Umbilical cord (tissue), 2 donors: ENCODE data around the gene ARRDC5. TPM values are rescaled to one million over a fixed set of nuclear protein-coding genes. Genes with fewer than 3 reads are reported as not detected.
"Not testable (repeated sequence)": the region's sequence is repeated elsewhere in the genome, so short reads cannot be mapped to it uniquely, and the experiment has no call there.

ENCODE experiments used
- DNase-seq: peaks from one replicate; pipeline ENCODE4 v3.0.0-alpha.2; 2015; ENCODE audit warnings: low spot score
- total RNA-seq: library from RNA; depleted of rRNA; stranded (reverse); fragments of >200 nt; gene quantifications from one replicate; pipeline ENCODE4 v1.2.3, GENCODE V29; 2014; ENCODE audit warnings: low replicate concordance; ENCODE audit not compliant: insufficient read depth

The ARRDC5 gene
- not detected for total RNA-seq

DNA sequence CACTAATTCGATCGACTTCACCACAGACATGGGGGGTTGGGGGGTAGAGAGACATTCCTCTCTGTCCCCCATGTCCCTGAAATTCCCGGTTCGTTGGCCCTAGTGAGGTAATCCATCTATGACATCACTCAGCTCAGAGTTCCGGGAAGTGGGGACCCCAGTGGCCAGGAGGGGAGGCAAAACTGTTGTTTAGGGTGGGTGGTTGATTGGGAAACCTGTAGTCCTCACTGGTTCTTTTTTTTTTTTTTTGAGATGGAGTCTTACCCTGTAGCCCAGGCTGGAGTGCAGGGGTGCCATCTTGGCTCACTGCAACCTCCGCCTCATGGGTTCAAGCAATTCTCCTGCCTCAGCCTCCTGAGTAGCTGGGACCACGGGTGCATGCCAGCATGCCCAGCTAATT, at the start of gene ARRDC5:
TSS of gene ARRDC5 (minus strand) at position 101 of the 400 bp plus-strand sequence. CDS start at position 30, 71 bp downstream.
- no peak for DNase-seq

DNA sequence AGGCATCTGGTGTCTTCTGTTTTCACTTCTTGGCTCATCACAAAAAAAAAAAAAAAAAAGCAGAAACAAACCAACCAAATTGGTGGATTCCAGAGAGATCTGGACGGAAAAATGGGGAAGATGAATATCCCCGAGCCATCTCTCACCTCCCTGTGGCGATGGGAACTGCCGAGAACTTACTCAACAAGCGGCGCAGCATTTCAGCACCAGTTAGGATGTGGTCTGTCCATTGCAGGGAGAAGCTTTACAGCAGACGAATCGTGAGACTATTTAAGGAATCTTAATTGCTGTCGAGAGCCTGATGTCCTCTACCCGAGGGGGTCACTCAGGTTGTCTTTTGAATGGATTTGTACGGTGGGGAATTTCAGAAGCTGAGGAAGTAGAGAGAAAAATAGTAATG, 49.0 kb upstream of the ARRDC5 start:
- no peak for DNase-seq

DNA sequence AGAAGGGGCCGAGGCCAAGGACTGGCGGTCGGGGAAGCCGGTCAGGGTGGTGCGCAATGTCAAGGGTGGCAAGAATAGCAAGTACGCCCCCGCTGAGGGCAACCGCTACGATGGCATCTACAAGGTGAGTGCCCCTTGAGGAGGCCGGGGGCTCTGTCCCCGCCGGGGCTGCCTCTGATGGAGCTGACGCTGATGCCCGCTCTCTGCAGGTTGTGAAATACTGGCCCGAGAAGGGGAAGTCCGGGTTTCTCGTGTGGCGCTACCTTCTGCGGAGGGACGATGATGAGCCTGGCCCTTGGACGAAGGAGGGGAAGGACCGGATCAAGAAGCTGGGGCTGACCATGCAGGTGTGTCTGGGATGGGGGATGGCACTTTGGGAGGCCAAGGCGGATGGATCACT, 48.0 kb upstream of the ARRDC5 start:
- not testable (repeated sequence) for DNase-seq

DNA sequence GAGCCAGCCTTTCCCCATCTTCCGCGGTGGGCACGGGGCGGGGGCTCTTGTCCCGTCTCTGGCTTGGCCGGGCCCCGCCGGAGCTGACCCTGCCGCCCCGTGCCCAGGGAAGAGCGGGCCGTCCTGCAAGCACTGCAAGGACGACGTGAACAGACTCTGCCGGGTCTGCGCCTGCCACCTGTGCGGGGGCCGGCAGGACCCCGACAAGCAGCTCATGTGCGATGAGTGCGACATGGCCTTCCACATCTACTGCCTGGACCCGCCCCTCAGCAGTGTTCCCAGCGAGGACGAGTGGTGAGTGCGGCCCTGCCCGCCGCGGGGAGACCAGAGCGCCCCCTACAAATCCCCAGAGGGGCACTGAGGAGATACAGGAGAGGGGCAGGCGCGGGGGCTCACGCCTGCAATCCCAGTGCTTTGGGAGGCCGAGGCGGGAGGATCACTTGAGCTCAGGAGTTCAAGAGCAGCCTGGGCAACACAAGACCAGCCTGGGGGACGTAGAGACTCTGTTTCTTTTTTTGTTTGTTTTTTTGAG, 39.0 kb upstream of the ARRDC5 start:
- not testable (repeated sequence) for DNase-seq

DNA sequence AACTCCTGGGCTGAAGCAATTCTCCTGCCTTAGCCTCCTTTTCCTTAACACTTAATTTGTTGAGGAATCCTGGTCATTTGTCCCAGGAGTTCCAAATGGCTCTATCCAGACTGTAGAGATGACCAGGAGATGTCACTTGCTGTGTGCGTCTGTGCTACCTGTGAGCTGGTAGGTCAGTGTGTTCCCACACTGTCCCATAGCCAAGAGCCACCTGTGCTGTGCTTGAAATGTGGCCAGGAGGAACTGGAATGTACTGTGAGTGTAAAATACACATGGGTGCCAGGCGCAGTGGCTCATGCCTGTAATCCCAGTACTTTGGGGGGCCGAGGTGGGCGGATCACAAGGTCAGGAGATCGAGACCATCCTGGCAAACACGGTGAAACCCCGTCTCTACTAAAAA, 36.8 kb upstream of the ARRDC5 start:
- DNase-seq = no peak

DNA sequence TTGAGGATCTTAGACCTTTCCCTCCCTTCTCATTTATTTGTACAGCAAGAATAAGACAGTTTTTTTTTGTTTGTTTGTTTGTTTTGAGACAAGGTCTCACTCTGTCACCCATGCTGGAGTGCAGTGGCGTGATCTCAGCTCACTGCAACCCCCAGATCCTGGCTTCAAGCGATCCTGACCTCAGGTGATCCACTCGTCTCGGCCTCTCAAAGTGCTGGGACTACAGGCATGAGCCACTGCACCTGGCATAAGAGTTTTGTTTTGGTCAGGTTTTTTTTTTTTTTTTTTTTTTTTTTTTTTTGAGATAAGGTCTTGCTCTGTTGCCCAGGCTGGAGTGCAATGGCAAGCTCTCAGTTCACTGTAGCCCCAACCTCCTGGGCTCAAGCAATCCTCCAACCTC, 35.8 kb upstream of the ARRDC5 start:
- not testable (repeated sequence) for DNase-seq

DNA sequence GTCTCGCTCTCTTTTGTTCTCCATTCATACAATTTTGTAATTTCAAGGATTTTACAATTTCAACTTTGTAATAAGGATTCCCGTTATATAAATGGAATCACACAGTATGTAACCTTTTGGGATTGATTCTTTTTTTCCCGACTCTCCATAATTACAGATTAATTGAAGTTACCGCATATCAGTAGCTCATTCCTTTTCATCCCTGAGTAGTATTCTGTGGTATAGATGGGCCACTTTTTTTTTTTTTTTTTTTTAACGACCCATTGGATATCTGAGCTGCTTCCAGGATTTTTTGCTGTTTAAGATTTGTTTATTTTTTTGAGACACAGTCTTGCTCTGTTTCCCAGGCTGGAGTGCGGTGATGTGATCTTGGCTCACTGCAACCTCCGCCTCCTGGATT, 34.4 kb upstream of the ARRDC5 start:
- no peak for DNase-seq

DNA sequence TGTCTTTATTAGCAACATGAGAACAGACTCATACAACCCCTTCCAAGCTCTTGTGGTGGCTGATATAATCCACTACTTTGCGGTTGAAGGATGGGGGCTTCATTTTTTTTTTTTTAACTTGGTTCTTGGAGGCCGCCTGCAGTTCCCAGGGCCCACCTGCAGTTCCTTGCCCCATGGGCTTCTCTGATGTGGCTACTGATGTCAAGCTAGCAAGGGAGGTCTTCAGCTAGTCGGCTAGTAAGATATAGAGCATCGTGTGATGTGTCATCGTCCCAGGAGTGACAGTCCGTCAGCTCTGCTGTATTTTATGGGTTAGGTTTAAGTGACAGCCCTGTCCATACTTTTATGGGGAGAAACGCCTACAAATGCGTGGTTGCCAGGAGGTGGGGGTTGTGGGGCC, 32.7 kb upstream of the ARRDC5 start:
- DNase-seq = no peak

DNA sequence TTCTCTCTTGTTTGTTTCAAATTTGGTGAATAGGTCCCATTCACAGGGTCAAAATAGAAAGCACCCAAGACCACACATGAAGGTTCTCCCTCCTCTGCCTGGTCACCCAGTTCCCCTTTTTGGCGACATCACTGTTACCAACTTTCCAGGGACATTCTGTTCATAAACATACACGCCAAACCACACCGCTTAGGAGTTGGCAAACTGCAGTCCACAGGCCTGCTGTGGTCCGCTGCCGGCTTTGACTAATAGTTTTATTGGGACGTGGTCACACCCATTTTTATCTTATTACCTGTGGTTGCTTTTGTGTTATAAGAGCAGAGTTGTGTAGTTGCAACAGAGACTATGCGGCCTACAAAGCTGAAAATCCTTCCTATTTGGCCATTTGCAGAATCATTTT, 30.8 kb upstream of the ARRDC5 start:
- no peak for DNase-seq

DNA sequence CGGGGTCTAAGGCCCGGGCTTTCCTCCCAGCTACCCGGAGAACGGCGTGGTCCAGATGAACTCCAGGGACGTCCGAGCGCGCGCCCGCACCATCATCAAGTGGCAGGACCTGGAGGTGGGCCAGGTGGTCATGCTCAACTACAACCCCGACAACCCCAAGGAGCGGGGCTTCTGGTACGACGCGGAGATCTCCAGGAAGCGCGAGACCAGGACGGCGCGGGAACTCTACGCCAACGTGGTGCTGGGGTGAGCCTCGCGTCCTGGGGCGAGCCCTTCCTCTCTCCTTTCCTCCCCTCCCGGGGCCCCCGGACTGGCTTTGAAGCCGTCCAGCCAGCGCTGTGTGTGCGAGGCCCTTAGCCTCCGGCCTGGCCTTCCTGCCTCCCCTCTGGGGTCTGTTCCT, 30.0 kb upstream of the ARRDC5 start:
- no peak for DNase-seq

DNA sequence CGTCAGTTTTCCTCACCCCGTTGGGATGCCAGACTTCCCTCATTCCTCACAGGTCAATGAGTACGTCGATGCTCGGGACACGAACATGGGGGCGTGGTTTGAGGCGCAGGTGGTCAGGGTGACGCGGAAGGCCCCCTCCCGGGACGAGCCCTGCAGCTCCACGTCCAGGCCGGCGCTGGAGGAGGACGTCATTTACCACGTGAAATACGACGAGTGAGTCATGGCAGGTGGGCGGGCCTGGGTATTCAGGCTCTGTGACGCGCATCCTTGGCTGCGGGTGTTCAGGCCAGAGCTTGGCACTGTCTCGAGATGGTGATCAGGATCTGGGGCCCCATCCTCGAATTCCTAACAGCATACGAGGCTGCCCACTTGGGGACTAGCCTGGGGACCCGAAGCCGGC, 28.0 kb upstream of the ARRDC5 start:
- no peak for DNase-seq

DNA sequence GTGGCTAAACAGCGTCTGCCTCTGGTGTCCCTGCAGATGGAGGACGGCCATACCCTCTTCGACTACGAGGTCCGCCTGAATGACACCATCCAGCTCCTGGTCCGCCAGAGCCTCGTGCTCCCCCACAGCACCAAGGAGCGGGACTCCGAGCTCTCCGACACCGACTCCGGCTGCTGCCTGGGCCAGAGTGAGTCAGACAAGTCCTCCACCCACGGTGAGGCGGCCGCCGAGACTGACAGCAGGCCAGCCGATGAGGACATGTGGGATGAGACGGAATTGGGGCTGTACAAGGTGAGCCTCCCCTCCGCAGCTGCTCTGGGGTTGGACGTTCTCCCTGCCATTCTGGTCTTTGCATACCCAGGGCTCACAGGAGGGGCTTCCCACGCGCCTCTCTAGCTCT, 26.5 kb upstream of the ARRDC5 start:
- no peak for DNase-seq

DNA sequence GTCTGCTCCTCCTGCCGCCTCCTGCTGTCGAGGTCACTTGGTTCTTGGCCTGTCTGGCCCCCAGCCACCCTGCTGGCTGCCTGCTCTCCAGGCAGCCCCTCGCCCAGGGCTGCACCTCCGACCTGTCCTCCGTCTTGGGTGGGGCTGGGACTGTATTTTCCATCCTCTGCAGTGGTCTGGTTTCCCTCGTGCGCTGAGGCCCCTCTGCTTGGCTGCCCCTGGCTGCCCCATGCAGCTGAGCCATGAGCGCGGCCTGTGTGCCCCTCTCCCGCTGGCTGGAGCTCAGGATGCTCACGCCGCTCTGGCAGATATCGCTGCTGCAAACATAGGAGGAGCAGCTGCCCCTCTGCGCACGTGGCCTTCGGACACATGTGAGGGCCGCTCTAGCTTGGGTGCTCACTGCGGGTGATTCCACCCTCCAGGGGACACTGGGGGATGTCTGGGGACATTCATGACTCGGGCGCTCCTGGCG, 20.6 kb upstream of the ARRDC5 start:
- DNase-seq = no peak

DNA sequence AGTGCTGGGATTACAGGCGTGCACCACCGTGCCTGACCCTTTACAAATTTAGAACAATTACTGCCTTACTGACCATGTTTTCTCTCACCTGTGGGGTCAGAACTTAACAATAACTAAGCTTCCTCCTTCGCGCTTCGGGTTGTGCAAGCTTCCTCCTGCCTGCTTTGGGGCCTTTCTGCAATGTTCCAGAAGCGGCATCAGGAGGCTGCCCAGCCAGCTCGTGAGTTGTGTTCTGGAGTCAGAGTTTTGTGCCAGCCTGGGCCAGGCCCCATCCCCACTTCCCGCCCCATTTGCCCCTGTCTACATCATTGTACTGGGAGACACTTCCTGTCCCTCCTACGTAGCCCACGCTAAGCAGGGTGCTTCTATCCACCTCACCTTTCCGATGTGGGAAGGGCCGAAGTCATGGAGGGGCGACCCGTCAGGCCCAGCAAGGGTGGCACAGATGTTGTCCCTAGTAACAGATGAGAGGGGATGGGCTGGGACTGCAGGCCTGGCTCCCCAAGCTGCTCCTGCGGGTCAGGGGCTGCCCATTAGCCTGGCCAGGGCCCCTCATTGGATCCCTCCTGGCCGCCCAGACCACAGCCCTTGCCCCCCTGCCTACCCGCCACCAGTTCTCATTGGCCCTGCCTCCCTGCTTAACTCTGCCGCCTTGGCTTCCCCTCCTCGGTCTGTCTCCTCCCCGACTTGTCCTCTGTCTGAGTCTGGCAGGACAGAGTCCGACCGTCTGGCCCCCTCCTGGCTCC, 20.0 kb upstream of the ARRDC5 start:
- no peak for DNase-seq

DNA sequence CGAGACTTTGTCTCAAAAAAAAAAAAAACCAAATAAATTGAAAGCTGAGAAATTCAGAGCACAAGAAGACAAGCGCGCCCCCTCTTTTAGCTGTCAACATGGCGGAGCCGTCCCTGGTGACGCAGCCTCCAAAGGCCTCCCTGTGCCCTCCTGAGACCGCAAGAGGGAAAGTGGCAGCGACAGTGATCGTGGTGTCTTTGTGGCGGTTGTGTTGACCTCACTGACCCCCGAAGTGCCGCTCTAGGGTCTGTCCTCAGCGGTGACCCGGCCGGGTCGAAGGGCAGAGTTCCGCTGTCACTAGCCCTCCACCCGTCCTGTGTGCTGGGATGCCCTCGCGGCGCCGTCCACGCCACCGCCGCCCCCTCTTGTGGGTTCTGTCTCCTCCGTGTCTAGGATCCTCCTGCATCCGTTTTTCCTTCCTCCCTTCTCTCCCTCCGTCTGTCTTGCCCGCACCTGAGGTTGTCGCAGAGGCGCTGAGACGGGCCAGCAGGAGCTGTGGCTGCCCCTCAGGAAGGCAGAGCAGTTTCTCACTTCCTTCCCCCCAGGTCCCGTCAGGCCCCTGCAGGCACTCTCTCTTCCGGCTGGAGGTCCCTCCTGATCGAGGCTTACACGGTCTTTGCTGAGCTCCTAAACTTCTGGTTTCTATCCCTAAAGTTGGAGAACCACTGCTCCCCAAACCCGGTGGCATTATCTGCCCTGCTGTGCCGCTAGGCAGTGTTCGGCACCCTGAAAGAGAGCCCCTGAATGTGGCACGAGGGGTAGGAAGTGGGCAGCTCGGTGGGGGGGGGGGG, 13.8 kb upstream of the ARRDC5 start:
- no peak for DNase-seq

DNA sequence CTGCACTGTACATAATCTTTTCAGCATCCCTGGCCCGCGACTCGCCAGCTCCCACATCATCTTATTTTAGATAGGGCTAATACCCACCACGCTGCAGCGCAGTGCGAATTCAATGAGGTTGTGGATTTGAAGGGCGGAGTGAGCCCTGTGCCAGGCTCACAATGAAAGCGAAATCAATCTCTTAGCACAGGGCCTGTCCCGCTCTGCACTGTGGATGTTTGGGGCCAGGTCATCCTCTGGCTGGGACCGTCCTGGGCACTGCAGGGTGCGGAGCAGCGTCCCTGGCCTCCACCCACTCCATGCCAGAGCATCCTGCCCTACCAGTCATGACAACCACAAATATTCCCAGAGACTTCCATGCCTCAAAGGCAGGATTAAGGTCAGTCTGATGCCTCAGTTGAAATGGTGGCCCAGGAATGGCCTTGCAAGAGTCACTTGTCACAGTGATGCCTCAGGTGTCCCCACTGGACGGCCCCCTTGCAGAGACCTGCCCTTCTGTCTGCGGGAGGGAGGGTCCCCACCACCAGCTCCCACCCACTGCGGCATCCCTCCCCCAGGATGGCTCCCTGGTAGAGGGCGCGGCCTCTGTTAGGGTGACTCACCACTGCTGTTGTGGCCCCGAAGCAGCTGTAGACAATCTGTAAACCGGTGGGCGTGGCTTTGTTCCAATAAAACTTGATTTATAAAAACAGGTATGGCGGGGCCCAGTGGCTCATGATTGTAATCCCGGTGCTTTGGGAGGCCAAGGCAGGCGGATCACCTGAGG, 12.2 kb upstream of the ARRDC5 start:
- peak; percentile 30 for DNase-seq

DNA sequence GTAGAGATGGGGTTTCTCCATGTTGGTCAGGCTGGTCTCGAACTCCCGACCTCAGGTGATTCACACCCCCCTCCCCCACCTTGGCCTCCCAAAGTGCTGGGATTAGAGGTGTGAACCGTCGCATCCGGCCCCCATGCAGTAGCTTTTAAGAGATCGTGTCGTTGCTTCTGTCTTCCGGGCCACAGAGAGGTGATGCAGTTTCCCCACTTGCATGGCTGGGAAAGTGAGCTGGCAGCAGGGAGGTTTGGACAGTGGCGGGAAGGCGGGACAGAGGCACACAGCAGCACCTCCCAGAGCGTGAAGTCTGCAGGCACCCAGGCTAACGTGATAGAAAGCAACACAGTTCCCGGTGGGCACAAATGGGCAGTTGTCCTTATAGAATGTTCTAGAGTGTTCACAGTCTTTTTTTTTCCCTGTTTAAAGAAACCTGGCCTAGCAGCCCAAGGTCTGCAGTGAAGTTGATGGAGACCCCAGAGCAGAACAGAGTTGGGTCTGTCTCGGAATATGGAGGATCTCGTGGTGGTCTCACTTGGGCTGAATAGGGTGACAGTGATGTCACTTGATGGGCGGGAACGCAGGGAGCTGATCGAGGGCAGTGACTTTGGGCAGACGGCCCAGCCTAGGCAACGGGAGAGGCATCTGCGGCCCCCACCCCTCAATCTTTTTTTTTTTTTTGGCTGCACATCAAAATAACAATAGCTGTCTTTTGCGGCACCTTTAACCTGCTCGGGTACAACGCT, 11.5 kb upstream of the ARRDC5 start:
- no peak for DNase-seq

DNA sequence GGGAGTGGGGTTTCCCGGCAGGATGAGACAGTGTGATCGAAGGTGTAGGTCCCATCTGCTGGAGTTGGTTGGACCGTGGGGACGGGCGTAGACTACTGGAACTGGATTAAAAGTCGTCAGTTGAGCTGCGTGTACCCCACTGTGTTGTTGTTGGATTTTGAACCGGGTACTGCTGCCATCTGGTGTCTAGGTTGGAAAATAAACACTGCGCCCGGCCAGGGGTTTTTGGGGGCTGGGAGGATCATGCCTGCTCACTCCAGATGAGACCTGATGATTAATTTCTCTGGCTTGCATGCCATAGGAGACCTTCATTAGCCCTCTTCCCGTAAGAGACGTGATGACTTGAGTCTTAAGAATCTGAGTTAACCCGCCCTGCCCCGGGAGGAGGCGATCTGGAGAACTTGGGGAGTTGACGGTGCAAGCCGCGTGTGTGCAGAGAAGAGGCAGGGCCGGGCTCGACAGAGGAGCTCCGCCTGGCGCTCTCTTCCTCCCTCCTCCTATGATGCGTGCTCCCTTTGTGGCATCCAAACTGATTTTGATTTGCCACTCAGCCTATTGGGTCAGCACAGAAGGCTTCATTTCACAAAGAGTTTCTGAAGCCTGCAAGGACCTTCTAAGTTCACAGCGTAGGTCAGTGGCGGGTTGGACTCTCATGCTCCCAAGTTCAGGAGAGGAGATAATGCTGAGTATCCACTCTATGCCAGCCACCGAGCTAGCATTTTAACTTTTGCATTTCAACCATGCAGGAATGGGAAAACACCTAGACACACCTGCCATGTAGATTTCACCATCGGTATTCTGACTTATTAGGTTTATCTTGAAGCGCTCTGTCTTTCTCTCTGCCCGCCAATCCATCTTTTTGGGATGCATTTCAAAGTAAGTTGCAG, 9.3 kb upstream of the ARRDC5 start:
- peak; percentile 86 for DNase-seq

DNA sequence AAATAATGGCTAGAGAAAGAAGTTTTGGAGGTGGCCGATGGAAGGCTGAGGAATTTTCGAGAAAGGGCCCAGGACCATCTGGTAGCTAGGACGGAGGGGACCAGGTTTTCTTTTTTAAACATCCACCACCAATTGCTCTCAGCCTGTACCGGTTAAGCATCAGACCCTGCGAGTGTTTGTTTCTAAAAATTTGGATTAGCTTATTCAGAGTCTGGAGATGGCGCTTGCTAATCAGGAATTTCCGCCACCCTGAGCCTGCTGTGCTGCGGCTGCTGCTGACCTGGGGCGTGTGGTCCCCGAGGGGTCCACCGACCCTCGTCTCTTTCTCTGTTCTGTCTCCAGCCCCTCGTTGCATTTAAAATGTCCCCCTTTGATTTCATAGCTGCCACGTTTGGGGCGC, 8.6 kb upstream of the ARRDC5 start:
- no peak for DNase-seq

DNA sequence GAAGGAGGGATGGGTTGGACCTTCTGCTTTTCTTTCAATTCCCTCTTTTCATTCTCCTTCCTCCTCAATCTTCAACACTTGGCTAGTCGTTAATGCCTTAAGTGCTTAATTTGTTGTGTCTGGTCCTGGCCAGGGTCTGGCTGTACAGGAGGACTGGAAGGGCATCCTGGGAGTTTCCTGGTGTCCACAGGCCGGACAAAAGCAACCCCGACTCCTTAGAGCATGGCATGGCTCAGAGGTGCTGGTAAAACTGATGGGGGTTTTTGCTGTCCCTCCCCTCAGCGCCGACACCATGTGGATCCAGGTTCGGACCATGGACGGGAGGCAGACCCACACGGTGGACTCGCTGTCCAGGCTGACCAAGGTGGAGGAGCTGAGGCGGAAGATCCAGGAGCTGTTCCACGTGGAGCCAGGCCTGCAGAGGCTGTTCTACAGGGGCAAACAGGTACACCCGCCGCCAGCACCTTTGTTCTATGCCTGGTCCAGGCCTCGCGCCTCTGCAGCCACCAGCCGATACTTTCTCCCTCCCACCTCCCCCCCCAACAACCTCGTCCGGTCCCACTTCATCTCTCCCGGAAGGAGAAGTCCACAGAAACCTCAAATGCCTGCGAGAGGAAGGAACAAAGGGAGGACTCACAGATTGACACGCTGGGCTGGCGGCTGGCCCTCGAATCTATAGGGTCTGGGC, 8.0 kb upstream of the ARRDC5 start:
- peak; percentile 30 for DNase-seq
